ENCODE measurements around the gene TJAP1.

Gene TJAP1, protein sequence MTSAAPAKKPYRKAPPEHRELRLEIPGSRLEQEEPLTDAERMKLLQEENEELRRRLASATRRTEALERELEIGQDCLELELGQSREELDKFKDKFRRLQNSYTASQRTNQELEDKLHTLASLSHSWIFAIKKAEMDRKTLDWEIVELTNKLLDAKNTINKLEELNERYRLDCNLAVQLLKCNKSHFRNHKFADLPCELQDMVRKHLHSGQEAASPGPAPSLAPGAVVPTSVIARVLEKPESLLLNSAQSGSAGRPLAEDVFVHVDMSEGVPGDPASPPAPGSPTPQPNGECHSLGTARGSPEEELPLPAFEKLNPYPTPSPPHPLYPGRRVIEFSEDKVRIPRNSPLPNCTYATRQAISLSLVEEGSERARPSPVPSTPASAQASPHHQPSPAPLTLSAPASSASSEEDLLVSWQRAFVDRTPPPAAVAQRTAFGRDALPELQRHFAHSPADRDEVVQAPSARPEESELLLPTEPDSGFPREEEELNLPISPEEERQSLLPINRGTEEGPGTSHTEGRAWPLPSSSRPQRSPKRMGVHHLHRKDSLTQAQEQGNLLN

DNA sequence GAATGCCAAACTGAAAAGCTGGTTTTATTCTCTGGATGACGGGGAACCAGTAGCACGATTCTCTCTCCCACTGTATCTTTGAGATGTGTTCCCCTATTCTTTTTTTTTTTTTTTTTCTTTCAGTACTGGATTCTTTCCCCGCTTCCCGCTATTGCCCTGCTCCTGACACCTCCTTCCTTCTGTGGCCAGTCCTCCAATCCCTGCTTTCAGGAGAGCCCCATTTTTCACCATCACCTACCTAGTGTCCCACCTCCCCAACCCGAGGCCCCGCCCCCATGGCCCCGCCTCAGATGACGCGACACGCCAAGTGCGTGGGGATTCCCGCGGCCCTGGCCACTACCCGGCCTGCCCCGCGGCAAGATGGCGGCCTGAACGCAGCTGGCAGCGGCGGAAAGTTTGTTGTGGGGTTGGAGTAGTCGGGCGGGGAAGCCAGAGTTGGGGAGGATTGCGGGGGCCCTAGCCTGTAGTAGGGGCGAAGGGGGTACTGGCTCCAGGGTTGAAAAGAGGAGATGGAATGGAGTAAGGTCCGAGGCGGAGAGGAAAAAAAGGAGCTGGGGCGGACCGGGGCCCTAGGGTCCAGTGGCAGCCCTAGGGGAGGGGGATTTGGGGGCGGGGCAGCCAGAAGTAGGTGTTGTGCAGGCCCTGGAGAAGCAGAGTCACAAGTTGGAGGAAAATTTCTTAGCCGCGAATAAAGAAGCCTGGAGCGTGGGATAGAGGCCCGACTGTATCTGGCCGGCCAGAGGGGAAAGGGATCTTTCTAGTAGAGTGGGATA lies at the start of gene TJAP1:
TJAP1 (plus strand) TSS at position 336 of the 773 bp plus-strand sequence. CDS start 21,432 bp downstream, outside the sequence.
- Histone ChIP-seq H3K27me3 (ENCODE audit: control insufficient read depth, insufficient read depth, low read length) (no peaks in the 10 kb centered on the region), H3K9me3 (ENCODE audit: control insufficient read depth, insufficient read depth, low read length) (no peaks in the 10 kb centered on the region), H3K4me1 (ENCODE audit: control insufficient read depth, insufficient read depth, low read length) (peaks cover 20% of the 10 kb centered on the region), H3K4me3 (ENCODE audit: low read depth, low read length) (peak within 1 kb of the TSS; percentile 72), H3K9ac (ENCODE audit: low read depth, low read length) (peak within 1 kb of the TSS; percentile 73), H3K36me3 (ENCODE audit: control insufficient read depth, insufficient read depth, low read length) (peaks cover 3% of the 10 kb centered on the region)

DNA sequence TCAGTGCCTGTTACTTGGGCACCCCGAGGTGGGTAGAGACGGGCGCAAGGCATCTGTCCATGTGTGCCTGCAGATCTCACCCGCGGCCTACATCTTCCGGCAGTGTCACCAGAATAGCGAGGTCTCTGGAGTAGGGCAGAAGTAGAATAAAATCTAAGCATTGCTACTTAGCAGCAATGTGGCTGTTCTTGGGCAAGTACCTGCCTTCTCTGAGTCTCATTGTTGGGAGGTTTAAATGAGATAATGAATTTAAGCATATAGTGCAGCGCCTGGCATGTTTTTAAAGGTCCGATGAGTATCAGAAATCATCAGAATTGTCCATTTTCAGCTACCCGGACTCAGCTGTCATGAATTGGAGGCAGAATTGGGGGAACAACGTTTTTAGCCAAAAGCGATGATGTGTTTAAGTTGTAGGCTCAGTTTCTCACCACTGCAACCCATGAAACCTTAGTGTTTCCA lies 49.2 kb upstream of the TJAP1 start:
- Histone ChIP-seq H3K27me3 (ENCODE audit: control insufficient read depth, insufficient read depth, low read length) (no peaks in the 10 kb centered on the region), H3K4me3 (ENCODE audit: low read depth, low read length) (peak overlapping the region; percentile 97), H3K9ac (ENCODE audit: low read depth, low read length) (peak overlapping the region; percentile 91), H3K9me3 (ENCODE audit: control insufficient read depth, insufficient read depth, low read length) (no peaks in the 10 kb centered on the region), H3K4me1 (ENCODE audit: control insufficient read depth, insufficient read depth, low read length) (no peaks in the 10 kb centered on the region), H3K36me3 (ENCODE audit: control insufficient read depth, insufficient read depth, low read length) (peaks cover 8% of the 10 kb centered on the region)

DNA sequence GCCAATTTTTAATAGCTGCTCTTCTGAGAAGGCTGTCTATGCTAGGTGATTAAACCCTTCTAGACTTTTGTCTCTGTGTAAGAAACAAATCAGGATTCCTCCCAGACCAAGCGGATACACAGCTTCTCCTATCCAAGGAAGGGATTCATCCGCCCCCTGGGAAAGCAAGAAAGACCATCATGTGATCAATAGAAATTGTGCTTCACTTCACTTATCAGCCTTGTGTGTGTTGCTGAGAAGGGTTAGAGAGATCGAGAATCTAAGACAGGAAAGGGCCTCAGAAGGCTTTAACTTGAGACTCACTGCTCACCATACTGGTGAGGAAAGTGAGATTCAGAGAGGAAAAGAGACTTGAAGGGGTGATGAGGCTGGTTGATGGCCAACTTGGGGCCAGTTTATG lies 48.5 kb upstream of the TJAP1 start:
- H3K27me3 ChIP-seq (ENCODE audit: control insufficient read depth, insufficient read depth, low read length) = no peaks in the 10 kb centered on the region
- H3K4me3 ChIP-seq (ENCODE audit: low read depth, low read length) = peak overlapping the region; percentile 97
- H3K9ac ChIP-seq (ENCODE audit: low read depth, low read length) = no peak overlapping the region
- H3K36me3 ChIP-seq (ENCODE audit: control insufficient read depth, insufficient read depth, low read length) = peaks cover 8% of the 10 kb centered on the region
- H3K4me1 ChIP-seq (ENCODE audit: control insufficient read depth, insufficient read depth, low read length) = no peaks in the 10 kb centered on the region
- H3K9me3 ChIP-seq (ENCODE audit: control insufficient read depth, insufficient read depth, low read length) = no peaks in the 10 kb centered on the region

DNA sequence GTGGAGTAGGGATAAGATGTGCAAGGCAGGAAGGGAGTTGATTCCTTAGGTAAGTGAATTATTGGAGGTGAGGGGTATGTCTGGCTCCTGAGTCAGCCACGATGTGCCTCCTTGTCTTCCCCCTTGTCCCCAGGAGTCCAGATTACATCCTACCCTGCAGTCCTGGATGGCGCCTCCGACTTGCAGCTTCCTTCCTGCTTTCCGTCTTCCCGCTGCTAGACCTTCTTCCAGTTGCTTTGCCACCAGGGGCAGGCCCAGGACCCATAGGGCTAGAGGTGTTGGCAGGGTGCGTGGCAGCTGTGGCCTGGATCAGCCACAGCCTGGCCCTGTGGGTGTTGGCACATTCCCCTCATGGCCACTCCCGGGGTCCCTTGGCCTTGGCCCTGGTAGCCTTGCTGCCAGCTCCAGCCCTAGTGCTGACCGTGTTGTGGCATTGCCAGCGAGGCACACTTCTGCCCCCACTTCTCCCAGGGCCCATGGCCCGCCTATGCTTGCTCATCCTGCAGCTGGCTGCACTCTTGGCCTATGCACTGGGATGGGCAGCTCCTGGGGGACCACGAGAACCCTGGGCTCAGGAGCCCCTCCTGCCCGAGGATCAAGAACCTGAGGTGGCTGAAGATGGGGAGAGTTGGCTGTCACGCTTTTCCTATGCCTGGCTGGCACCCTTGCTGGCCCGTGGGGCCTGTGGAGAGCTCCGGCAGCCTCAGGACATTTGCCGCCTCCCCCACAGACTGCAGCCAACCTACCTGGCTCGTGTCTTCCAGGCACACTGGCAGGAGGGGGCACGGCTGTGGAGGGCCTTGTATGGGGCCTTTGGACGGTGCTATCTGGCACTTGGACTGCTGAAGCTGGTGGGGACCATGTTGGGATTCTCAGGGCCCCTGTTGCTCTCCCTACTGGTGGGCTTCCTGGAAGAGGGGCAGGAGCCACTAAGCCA lies 45.1 kb upstream of the TJAP1 start:
- Histone ChIP-seq H3K4me1 (ENCODE audit: control insufficient read depth, insufficient read depth, low read length) (no peaks in the 10 kb centered on the region), H3K36me3 (ENCODE audit: control insufficient read depth, insufficient read depth, low read length) (peaks cover 12% of the 10 kb centered on the region), H3K9me3 (ENCODE audit: control insufficient read depth, insufficient read depth, low read length) (no peaks in the 10 kb centered on the region), H3K9ac (ENCODE audit: low read depth, low read length) (no peak overlapping the region), H3K27me3 (ENCODE audit: control insufficient read depth, insufficient read depth, low read length) (no peaks in the 10 kb centered on the region), H3K4me3 (ENCODE audit: low read depth, low read length) (no peak overlapping the region)

DNA sequence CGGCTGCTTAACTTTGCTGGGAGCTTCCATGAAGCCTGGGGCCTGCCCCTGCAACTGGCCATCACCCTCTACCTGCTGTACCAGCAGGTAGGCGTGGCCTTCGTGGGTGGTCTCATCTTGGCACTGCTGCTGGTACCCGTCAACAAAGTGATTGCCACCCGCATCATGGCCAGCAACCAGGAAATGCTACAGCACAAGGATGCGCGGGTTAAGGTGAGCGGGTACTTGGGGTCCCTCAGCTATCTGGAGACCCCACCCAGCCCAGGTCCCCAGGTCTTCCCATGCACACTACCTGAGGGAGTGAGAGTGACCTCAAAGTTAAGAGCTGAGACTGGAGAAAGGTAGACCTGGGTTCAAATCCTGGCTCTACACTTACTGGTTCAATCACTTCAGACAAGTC lies 44.2 kb upstream of the TJAP1 start:
- no peaks in the 10 kb centered on the region for H3K4me1 ChIP-seq (ENCODE audit: control insufficient read depth, insufficient read depth, low read length)
- H3K4me3 ChIP-seq (ENCODE audit: low read depth, low read length) = no peak overlapping the region
- no peaks in the 10 kb centered on the region for H3K27me3 ChIP-seq (ENCODE audit: control insufficient read depth, insufficient read depth, low read length)
- H3K36me3 ChIP-seq (ENCODE audit: control insufficient read depth, insufficient read depth, low read length) = peaks cover 12% of the 10 kb centered on the region
- H3K9me3 ChIP-seq (ENCODE audit: control insufficient read depth, insufficient read depth, low read length) = no peaks in the 10 kb centered on the region
- no peak overlapping the region for H3K9ac ChIP-seq (ENCODE audit: low read depth, low read length)

DNA sequence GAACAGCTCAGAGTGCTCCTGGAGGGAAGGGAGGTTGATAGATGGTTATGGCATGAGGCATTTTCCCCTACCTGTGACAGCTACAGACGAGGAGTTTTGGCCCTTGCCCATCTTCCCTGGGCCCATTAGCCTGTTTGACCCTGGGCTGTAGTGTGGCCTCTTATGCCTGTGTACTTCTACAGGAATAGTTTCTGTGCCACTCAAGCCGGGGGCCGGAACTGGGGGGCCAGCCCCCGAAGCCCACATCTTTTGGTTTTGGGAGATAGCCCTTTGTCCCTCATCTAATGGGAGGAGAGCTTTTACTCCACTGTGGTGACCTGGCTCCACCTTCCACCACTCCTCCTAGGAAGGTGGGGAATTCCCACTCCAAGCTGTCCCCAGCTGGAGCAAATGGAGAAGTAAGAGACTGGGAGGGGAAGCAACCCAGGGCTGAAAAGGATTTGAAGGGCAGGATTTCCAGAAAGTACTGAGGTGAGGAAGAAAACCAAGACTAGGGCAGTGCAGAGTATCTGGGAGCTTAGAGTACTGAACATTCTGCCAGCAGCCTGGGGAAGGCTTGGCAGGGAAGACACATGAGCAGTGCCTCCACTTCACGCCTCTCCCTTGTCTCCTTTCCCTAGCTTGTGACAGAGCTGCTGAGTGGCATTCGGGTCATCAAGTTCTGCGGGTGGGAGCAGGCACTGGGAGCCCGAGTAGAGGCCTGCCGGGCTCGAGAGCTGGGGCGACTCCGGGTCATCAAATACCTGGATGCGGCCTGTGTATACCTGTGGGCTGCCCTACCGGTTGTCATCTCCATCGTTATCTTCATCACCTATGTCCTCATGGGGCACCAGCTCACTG lies 43.1 kb upstream of the TJAP1 start:
- Histone ChIP-seq H3K27me3 (ENCODE audit: control insufficient read depth, insufficient read depth, low read length) (no peaks in the 10 kb centered on the region), H3K9ac (ENCODE audit: low read depth, low read length) (no peak overlapping the region), H3K36me3 (ENCODE audit: control insufficient read depth, insufficient read depth, low read length) (peaks cover 12% of the 10 kb centered on the region), H3K4me3 (ENCODE audit: low read depth, low read length) (no peak overlapping the region), H3K4me1 (ENCODE audit: control insufficient read depth, insufficient read depth, low read length) (no peaks in the 10 kb centered on the region), H3K9me3 (ENCODE audit: control insufficient read depth, insufficient read depth, low read length) (no peaks in the 10 kb centered on the region)

DNA sequence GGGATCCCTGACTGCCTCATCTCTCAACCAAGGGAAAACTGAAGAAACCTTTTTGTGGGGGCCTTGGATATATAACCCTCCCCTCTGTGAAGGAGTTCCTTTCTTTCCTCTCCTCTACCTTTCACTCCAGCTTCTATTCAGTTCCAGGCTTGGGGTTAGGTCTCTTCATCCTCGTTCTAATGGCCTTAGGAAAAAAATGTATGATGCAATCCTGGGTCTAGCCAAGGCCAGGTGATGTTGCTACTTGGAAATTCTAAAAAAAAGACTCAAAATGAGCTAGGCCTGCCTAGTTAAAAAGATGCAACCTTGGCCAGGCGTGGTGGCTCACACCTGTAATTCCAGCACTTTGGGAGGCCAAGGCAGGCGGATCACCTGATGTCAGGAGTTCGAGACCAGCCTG lies 42.4 kb upstream of the TJAP1 start:
- Histone ChIP-seq H3K27me3 (ENCODE audit: control insufficient read depth, insufficient read depth, low read length) (no peaks in the 10 kb centered on the region), H3K9ac (ENCODE audit: low read depth, low read length) (no peak overlapping the region), H3K9me3 (ENCODE audit: control insufficient read depth, insufficient read depth, low read length) (no peaks in the 10 kb centered on the region), H3K4me3 (ENCODE audit: low read depth, low read length) (no peak overlapping the region), H3K36me3 (ENCODE audit: control insufficient read depth, insufficient read depth, low read length) (peaks cover 12% of the 10 kb centered on the region), H3K4me1 (ENCODE audit: control insufficient read depth, insufficient read depth, low read length) (no peaks in the 10 kb centered on the region)

DNA sequence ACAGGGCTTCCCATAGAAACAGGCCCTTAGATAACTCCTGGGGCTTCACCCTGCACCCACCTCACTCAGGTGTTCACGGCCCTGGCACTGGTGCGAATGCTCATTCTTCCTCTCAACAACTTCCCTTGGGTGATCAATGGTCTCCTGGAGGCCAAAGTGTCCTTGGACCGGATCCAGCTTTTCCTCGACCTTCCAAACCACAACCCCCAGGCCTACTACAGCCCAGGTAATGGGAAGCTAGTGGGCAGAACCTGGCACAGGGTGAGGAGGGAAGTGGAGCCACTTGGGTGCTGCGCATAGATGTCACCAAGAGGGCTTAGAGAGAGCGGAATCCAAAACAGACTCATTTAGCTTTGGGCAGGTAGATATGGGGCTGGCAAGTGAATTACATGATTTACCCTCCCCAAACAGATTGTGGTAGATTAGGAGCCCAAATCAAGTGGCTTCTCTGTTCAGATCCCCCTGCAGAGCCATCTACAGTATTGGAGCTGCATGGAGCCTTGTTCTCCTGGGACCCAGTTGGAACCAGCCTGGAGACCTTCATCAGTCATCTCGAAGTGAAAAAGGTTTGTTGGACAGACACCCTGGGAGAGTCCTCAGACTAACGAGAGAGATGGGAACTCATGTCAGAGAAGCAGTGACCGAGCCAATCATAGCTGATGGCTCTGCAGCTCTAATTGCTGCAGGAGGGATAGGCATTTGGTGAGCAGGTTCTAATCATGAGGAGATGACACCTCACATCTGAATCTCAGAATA lies 41.5 kb upstream of the TJAP1 start:
- no peak overlapping the region for H3K4me3 ChIP-seq (ENCODE audit: low read depth, low read length)
- no peak overlapping the region for H3K9ac ChIP-seq (ENCODE audit: low read depth, low read length)
- no peaks in the 10 kb centered on the region for H3K27me3 ChIP-seq (ENCODE audit: control insufficient read depth, insufficient read depth, low read length)
- H3K4me1 ChIP-seq (ENCODE audit: control insufficient read depth, insufficient read depth, low read length) = no peaks in the 10 kb centered on the region
- H3K9me3 ChIP-seq (ENCODE audit: control insufficient read depth, insufficient read depth, low read length) = no peaks in the 10 kb centered on the region
- H3K36me3 ChIP-seq (ENCODE audit: control insufficient read depth, insufficient read depth, low read length) = peaks cover 12% of the 10 kb centered on the region

DNA sequence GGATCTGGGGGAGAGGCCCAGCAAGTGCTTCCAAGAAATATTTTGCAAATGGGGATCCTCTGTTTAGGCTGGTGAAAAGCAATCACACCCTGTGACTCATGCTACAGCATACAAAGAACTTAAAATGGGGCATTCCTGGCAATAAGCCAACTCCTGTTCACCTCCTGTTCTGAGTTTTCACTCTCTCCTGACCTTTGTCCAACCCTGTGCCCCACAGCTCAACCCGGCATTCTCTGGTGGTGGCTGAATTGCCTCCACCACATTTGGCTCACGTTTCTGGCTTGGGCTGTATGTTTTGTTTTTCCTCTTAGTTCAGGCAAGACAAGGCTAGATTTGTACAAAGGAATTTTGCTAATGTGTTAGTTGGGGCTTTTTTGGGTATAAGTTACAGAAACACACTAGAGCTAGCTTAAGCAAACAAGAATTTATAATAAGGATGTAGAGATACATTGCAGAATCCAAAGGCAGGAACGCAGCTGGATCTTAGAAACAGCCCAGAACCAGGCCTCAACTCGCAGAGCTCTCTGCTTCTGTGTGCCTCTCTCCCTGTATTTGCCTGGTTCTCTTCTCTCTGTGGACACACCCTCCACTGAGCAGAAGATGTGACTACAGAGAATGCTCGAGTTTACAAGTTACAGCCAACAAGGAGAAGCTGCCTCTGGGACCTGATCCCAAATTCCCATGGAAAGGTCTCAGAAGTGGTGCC lies 40.6 kb upstream of the TJAP1 start:
- H3K4me1 ChIP-seq (ENCODE audit: control insufficient read depth, insufficient read depth, low read length) = no peaks in the 10 kb centered on the region
- H3K36me3 ChIP-seq (ENCODE audit: control insufficient read depth, insufficient read depth, low read length) = peaks cover 12% of the 10 kb centered on the region
- no peak overlapping the region for H3K9ac ChIP-seq (ENCODE audit: low read depth, low read length)
- no peak overlapping the region for H3K4me3 ChIP-seq (ENCODE audit: low read depth, low read length)
- no peaks in the 10 kb centered on the region for H3K9me3 ChIP-seq (ENCODE audit: control insufficient read depth, insufficient read depth, low read length)
- H3K27me3 ChIP-seq (ENCODE audit: control insufficient read depth, insufficient read depth, low read length) = no peaks in the 10 kb centered on the region

DNA sequence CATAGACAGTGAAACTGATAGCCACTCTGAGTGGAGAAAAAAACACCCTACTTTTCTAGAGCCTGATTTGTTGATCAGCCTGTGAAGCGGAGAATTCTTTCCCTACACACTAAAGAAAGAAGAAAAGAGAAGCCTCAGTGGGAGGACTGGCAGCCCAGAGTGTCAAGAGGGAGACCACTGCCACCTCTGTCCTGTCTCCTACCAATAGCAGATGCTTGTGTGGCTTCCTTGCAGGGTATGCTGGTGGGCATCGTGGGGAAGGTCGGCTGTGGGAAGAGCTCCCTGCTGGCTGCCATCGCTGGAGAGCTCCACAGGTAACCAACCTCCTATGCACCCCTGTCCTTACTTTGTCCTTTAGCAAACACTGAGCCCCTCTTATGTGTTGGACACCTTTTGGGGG lies 39.7 kb upstream of the TJAP1 start:
- H3K27me3 ChIP-seq (ENCODE audit: control insufficient read depth, insufficient read depth, low read length) = no peaks in the 10 kb centered on the region
- H3K9me3 ChIP-seq (ENCODE audit: control insufficient read depth, insufficient read depth, low read length) = no peaks in the 10 kb centered on the region
- H3K4me3 ChIP-seq (ENCODE audit: low read depth, low read length) = no peak overlapping the region
- no peak overlapping the region for H3K9ac ChIP-seq (ENCODE audit: low read depth, low read length)
- peaks cover 5% of the 10 kb centered on the region for H3K36me3 ChIP-seq (ENCODE audit: control insufficient read depth, insufficient read depth, low read length)
- H3K4me1 ChIP-seq (ENCODE audit: control insufficient read depth, insufficient read depth, low read length) = no peaks in the 10 kb centered on the region
